ENCODE data around the gene CHST12. TPM values are rescaled to one million over a fixed set of nuclear protein-coding genes. Genes with fewer than 3 reads are reported as not detected.
A peak's percentile ranks its signal among the peaks of the same experiment; 100 is the strongest.
"Not testable (repeated sequence)": the region's sequence is repeated elsewhere in the genome, so short reads cannot be mapped to it uniquely, and the experiment has no call there.

CHST12 gene
- total RNA-seq, 2 experiments from 2014 or later, result 1.8 to 1.9 TPM

DNA sequence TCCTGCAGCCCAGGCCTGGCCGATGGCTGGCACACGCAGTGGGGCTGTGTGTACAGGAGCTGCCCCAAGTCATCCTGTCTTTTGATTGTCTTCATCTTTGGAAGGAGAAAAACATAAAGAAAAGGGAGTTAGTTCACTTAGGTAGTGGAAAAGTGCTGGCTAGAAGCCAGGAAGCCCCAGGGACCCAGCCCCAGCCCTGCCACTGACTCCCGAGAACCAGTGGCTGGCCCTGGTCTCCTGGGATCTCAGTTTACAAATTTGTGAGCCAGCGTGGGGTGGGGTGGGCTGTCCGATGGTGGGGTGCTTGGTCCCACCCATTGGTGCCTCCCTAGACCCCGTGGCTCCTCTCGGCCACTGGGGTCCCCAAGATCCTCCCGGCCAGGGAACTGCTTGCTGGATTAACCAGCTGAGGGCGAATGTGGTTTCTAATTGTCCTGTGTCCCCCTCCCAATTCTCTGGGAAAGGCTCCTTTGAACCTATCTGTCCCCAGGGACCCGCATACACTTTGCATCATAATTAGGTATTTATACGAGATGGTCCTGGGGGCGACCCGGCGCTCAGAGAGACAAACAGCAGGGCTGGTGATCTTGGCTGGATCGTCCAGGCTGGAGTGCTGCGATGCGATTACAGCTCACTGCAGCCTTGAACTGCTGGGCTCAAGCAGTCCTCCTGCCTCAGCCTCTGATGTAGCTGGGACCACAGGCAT, 16.3 kb upstream of the CHST12 start:
- ATAC-seq, result no peak
- intact Hi-C loops (cut with DNase I, micrococcal nuclease), result loop anchor here in 1 of 2 experiments (10.0 kb wide), 1 partner anchor 48 kb away; no protein-coding TSS in a partner anchor
- Mint-ChIP-seq H3K4me1 (no peaks in the 10 kb centered on the region), H3K27me3 (no peaks in the 10 kb centered on the region), H3K36me3 (ENCODE audit: low read depth) (no peaks in the 10 kb centered on the region), H3K27ac (no peak overlapping the region), H3K9me3 (ENCODE audit: low read depth) (no peaks in the 10 kb centered on the region), H3K4me3 (no peak overlapping the region)
- ChIA-PET POLR2A (no interaction called here), CTCF (no interaction called here)
- no peak for DNase-seq

DNA sequence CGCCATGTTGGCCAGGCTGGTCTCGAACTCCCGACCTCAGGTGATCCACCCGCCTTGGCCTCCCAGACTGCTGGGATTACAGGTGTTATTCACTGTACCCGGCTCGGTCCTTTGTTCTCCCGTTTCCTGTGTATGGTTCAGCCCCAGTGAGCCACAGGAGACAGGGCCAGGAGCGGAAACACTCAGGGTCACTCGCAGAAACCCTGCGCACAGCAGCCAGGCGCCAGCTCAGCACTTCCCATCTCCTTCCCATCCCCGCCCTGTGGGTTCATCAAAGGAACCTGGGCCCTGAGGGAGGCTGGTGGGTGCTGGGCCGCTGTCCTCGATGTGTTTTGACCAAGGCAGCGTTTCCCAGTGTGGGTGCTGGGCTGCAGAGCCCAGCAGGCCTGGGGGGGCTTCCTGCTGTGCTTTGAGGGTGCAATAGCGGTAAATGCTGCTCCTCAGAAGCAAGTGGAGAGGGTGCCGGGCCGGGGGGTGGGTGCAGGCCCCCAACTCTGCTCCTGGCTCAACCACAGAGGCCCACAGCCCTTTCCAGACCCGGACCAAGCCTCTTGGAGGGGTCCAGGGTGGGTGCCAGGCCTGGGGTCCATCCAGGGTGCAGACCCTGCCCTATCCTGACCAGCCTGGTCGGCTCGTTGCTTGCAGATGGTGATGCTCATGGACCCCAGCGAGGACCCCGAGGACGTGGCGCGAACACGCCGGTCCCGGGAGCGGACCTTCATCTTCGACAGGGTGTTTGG, 15.3 kb upstream of the CHST12 start:
- POLR2A ChIA-PET, result no interaction called here
- Mint-ChIP-seq H3K9me3 (ENCODE audit: low read depth) (no peaks in the 10 kb centered on the region), H3K4me3 (no peak overlapping the region), H3K27ac (no peak overlapping the region), H3K36me3 (ENCODE audit: low read depth) (no peaks in the 10 kb centered on the region), H3K4me1 (no peaks in the 10 kb centered on the region), H3K27me3 (no peaks in the 10 kb centered on the region)
- DNase-seq (no peak), ATAC-seq (no peak)
- CTCF ChIA-PET, result no interaction called here
- intact Hi-C loops (cut with DNase I, micrococcal nuclease), result loop anchor here in 1 of 2 experiments (10.0 kb wide), 1 partner anchor 47 kb away; no protein-coding TSS in a partner anchor

- H3K4me1 Mint-ChIP-seq, result no peaks in the 10 kb centered on the region
- no peaks in the 10 kb centered on the region for H3K9me3 Mint-ChIP-seq (ENCODE audit: low read depth)
- ChIA-PET CTCF (no interaction called here), POLR2A (no interaction called here)
- H3K4me3 Mint-ChIP-seq, result no peak overlapping the region
- H3K27me3 Mint-ChIP-seq, result no peaks in the 10 kb centered on the region
- no peak overlapping the region for H3K27ac Mint-ChIP-seq
- intact Hi-C loops (cut with DNase I, micrococcal nuclease), result loop anchor here in 1 of 2 experiments (10.0 kb wide), 1 partner anchor 46 kb away; no protein-coding TSS in a partner anchor
- no peak for DNase-seq
- no peaks in the 10 kb centered on the region for H3K36me3 Mint-ChIP-seq (ENCODE audit: low read depth)
- no peak for ATAC-seq
These were observed 14.8 kb upstream of the CHST12 start for GRCh38 chr7:2388637-2388954.

- H3K4me1 Mint-ChIP-seq; intact Hi-C loops (cut with DNase I, micrococcal nuclease); H3K36me3 Mint-ChIP-seq (ENCODE audit: low read depth); ATAC-seq; H3K27me3 Mint-ChIP-seq; H3K4me3 Mint-ChIP-seq; CTCF ChIA-PET; H3K9me3 Mint-ChIP-seq (ENCODE audit: low read depth); DNase-seq; H3K27ac Mint-ChIP-seq; POLR2A ChIA-PET: not testable (repeated sequence)
These were observed 13.2 kb upstream of the CHST12 start for GRCh38 chr7:2390020-2390816.

DNA sequence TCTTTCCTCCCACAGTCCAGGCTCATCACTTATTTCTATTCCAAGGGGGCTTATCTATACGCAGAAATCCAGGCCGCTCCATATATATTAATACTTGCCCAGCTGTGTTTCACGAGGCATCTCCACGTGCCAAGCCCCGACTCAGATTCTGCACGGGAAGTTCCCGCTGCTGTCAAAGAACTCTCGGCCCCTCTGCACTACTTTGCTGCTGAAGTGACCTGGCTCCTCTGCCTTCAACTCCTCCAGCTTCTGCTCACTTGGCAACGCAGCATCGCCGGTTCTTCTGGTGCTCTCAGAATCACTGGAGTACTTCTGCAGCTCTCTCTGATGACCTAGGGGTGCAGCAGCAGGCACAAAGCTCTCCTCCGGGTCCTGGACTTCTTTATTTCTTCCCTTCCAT, 9.7 kb upstream of the CHST12 start:
- H3K27ac Mint-ChIP-seq, result no peak overlapping the region
- DNase-seq, result no peak
- CTCF ChIA-PET, result no interaction called here
- no peaks in the 10 kb centered on the region for H3K4me1 Mint-ChIP-seq
- H3K27me3 Mint-ChIP-seq, result no peaks in the 10 kb centered on the region
- H3K4me3 Mint-ChIP-seq, result no peak overlapping the region
- intact Hi-C loops (cut with DNase I, micrococcal nuclease), result no loop called here
- POLR2A ChIA-PET, result no interaction called here
- no peaks in the 10 kb centered on the region for H3K36me3 Mint-ChIP-seq (ENCODE audit: low read depth)
- ATAC-seq, result no peak
- H3K9me3 Mint-ChIP-seq (ENCODE audit: low read depth), result no peaks in the 10 kb centered on the region

DNA sequence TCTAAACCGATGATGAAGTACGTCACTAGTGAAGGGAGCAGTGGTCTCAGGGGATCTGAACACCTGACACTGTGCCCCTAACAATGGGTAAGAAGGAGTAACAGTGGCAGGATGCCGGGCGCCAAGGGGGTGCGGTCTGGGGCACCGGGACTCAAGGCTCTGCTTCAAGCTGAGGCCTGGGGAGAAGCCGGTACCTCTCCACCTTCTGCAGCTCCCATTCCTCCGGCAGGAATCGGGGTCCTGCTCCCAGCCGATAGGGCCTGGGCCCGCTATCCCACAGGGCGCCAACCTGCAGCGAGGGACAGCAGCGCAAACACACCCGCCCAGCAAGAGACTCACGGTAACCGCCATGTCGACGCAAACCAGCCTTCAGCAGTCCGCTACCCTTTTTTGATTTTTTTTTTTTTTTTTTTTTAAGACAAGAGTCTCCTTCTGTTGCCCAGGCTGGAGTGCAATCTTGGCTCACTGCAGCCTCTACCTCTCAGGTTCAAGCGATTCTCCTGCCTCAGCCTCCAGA, 8.8 kb upstream of the CHST12 start:
- ChIA-PET CTCF (interaction anchor here (0.6 kb wide), 1 partner anchor 823 kb away, joined by 3 read pairs; no protein-coding TSS in a partner anchor), POLR2A (no interaction called here)
- peaks cover 1% of the 10 kb centered on the region for H3K4me1 Mint-ChIP-seq
- no peaks in the 10 kb centered on the region for H3K27me3 Mint-ChIP-seq
- intact Hi-C loops (cut with DNase I, micrococcal nuclease), result no loop called here
- no peaks in the 10 kb centered on the region for H3K36me3 Mint-ChIP-seq (ENCODE audit: low read depth)
- no peak overlapping the region for H3K4me3 Mint-ChIP-seq
- no peak for DNase-seq
- H3K27ac Mint-ChIP-seq, result no peak overlapping the region
- no peaks in the 10 kb centered on the region for H3K9me3 Mint-ChIP-seq (ENCODE audit: low read depth)
- no peak for ATAC-seq

DNA sequence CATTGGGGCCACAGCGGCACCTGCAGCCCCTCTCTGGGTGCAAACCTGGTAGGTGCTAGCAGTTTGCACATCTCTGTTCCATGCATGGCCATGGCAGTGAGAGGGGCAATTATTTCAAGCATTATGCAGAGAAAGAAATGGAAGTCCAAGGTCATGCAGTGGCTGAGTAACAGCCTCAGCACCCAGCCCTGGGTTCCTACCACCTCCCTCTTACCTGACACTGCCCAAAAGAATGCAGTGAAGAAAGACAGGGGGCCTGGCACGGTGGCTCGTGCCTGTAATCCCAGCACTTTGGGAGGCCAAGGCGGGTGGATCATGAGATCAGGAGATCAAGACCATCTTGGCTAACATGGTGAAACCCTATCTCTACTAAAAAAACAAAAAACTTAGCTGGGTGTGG, 4.9 kb upstream of the CHST12 start:
- ChIA-PET POLR2A (no interaction called here), CTCF (no interaction called here)
- intact Hi-C loops (cut with DNase I, micrococcal nuclease), result no loop called here
- Mint-ChIP-seq H3K4me1 (peaks cover 13% of the 10 kb centered on the region), H3K27me3 (no peaks in the 10 kb centered on the region), H3K4me3 (no peak overlapping the region), H3K27ac (no peak overlapping the region), H3K9me3 (ENCODE audit: low read depth) (no peaks in the 10 kb centered on the region), H3K36me3 (ENCODE audit: low read depth) (no peaks in the 10 kb centered on the region)
- DNase-seq (no peak), ATAC-seq (no peak)

DNA sequence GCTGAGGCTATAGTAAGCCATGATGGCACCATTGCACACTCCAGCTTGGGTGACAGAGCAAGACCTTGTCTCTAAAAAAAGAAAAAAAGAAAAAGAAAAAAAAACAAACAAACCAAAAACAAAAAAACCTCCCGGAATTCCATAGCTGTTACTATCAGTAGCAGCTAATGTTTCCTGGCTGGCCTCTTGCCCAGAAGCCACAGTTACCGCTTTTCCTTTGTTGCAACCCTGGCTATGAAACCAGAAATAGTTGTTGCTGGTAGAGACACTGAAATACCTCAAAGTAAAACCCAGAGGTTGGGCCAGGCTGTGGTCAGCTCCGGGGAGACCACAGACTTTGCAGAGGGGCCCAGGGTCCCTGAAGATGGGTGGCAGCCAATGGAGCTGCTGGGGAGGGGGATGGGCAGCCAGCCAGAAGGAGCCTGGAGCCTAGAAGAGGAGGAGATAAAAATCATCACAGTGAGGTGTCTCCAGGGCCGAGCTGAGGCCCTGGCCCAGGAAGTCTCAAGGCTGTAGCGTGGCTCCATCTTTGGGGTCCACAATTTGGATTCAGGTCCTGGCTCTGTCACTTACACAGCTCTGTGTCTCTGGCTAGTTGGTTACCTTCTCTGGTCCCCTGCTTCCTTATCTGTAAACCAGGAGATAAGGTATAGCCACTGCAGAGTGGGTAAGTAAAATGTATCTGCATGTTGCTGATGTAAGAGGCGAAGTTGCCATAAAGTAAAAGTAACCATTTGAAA, 3.4 kb upstream of the CHST12 start:
- ChIA-PET POLR2A (no interaction called here), CTCF (interaction anchor here (0.6 to 1.0 kb wide), 2 partner anchors 31 to 618 kb away, joined by 3 read pairs; no protein-coding TSS in a partner anchor)
- peaks cover 6% of the 10 kb centered on the region for H3K27me3 Mint-ChIP-seq
- DNase-seq, result peak; percentile 27
- H3K9me3 Mint-ChIP-seq (ENCODE audit: low read depth), result peaks cover 4% of the 10 kb centered on the region
- peak overlapping the region; percentile 31 for H3K27ac Mint-ChIP-seq
- intact Hi-C loops (cut with DNase I, micrococcal nuclease), result no loop called here
- H3K4me1 Mint-ChIP-seq, result peaks cover 21% of the 10 kb centered on the region
- no peak for ATAC-seq
- H3K4me3 Mint-ChIP-seq, result no peak overlapping the region
- no peaks in the 10 kb centered on the region for H3K36me3 Mint-ChIP-seq (ENCODE audit: low read depth)

DNA sequence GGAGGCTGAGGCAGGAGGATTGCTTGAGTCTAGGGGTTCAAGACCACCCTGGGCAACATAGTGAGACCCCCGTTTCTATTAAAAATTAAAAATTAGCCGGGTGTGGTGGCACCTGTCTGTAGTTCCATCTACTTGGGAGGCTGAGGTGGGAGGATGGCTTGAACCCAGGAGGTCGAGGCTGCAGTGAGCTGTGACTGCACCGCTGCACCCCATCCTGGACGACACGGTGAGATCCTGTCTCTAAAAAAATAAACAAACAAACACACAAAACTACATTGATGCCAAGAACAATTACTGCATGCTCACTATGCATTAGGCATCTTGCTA, 761 bp upstream of the CHST12 start:
- CTCF ChIA-PET, result no interaction called here
- Mint-ChIP-seq H3K4me3 (peak overlapping the region; percentile 79), H3K27me3 (peaks cover 6% of the 10 kb centered on the region), H3K27ac (no peak overlapping the region), H3K36me3 (ENCODE audit: low read depth) (no peaks in the 10 kb centered on the region), H3K4me1 (peaks cover 41% of the 10 kb centered on the region), H3K9me3 (ENCODE audit: low read depth) (peaks cover 4% of the 10 kb centered on the region)
- DNase-seq, result no peak
- intact Hi-C loops (cut with DNase I, micrococcal nuclease), result loop anchor here (1.0 to 2.0 kb wide), 9 partner anchors 48 to 872 kb away; partner anchors contain the start of genes EIF3B (in 2 of the 2), BRAT1 (in 1 of the 2), LFNG (in 1 of the 2) and MAD1L1 (in 1 of the 2)
- POLR2A ChIA-PET, result interaction anchor here (0.5 to 1.0 kb wide), 2 partner anchors 45 to 47 kb away, joined by 4 read pairs; no protein-coding TSS in a partner anchor
- no peak for ATAC-seq

- peak; percentile 54 for DNase-seq
These were observed 572 bp downstream of the CHST12 start for GRCh38 chr7:2403718-2404648.

More at GRCh38 chr7:2403718-2404648, 572 bp downstream of the CHST12 start:
- POLR2A ChIA-PET, result interaction anchor here (1.0 kb wide), 1 partner anchor 48 kb away, joined by 4 read pairs; no protein-coding TSS in a partner anchor
- Mint-ChIP-seq H3K36me3 (ENCODE audit: low read depth) (no peaks in the 10 kb centered on the region), H3K9me3 (ENCODE audit: low read depth) (peaks cover 4% of the 10 kb centered on the region), H3K27me3 (peaks cover 6% of the 10 kb centered on the region), H3K4me1 (peaks cover 49% of the 10 kb centered on the region), H3K4me3 (peak overlapping the region; percentile 67), H3K27ac (peak overlapping the region; percentile 86)
- CTCF ChIA-PET, result interaction anchor here (0.7 to 3.7 kb wide), 2 partner anchors 27 to 246 kb away, joined by 3 to 17 read pairs; no protein-coding TSS in a partner anchor
- intact Hi-C loops (cut with DNase I, micrococcal nuclease), result loop anchor here (1.0 to 2.0 kb wide), 9 partner anchors 50 to 874 kb away; partner anchors contain the start of genes EIF3B (in 2 of the 2), BRAT1 (in 1 of the 2), LFNG (in 1 of the 2) and MAD1L1 (in 1 of the 2)
- peak; percentile 17 for ATAC-seq
